PC-3 (cell line): ENCODE data around the gene ACTR10. TPM values are rescaled to one million over a fixed set of nuclear protein-coding genes. Genes with fewer than 3 reads are reported as not detected.

Source experiments
- ATAC-seq: fragments of 200-7000 bp; cut with Tn5 transposase; 2 replicates; pipeline ENCODE4 v1.9.1; 2020; ENCODE audit warnings: mild to moderate bottlenecking, moderate library complexity
- BruUV-seq: library from RNA; stranded (reverse); fragments of 400-500 nt; replicated peaks from 2 replicates; lab custom pipeline; 2021; lab: Mats Ljungman, UMichigan
- CTCF ChIA-PET: fragments of 300-600 bp; sonication (Branson Sonifier 250); formaldehyde crosslinking; loops from one replicate; lab custom pipeline; 2022; ENCODE audit warnings: antibody characterized with exemption; lab: Charles Lee
- POLR2A ChIA-PET: fragments of 300-600 bp; sonication (Branson Sonifier 250); formaldehyde crosslinking; loops from one replicate; lab custom pipeline; 2022; ENCODE audit warnings: antibody characterized with exemption; ENCODE audit not compliant: unreplicated experiment; lab: Charles Lee
- DNase-seq: peaks from one replicate; pipeline ENCODE4 v3.0.0-alpha.2; 2015
- H2AFZ ChIP-seq: fragments of 300-600 bp; sonication (generic); 2 replicates; pipeline ENCODE4 v1.6.0; 2016; ENCODE audit warnings: antibody characterized with exemption, low read length
- H3F3A ChIP-seq: fragments of 300-600 bp; sonication (generic); one replicate; pipeline ENCODE4 v1.6.0; 2017; ENCODE audit warnings: antibody characterized with exemption, low read length, control low read depth, mild to moderate bottlenecking; ENCODE audit not compliant: unreplicated experiment
- H3K27ac ChIP-seq: fragments of 300-600 bp; sonication (generic); 2 replicates; pipeline ENCODE4 v1.5.1; 2016; ENCODE audit warnings: mild to moderate bottlenecking, low read length
- H3K27me3 ChIP-seq: fragments of 300-600 bp; sonication (generic); 2 replicates; pipeline ENCODE4 v1.6.1; 2016; ENCODE audit warnings: low read length, mixed read lengths
- H3K36me3 ChIP-seq: fragments of 300-600 bp; sonication (generic); 2 replicates; pipeline ENCODE4 v1.6.1; 2016; ENCODE audit warnings: low read depth, mixed run types, low read length, mixed read lengths
- H3K4me1 ChIP-seq: fragments of 300-600 bp; sonication (generic); 2 replicates; pipeline ENCODE4 v1.5.1; 2016; ENCODE audit warnings: low read length; ENCODE audit not compliant: insufficient read depth
- H3K4me2 ChIP-seq: fragments of 300-600 bp; sonication (generic); 2 replicates; pipeline ENCODE4 v1.6.0; 2016; ENCODE audit warnings: low read length
- H3K4me3 ChIP-seq: fragments of 300-600 bp; sonication (generic); 2 replicates; pipeline ENCODE4 v1.5.1; 2016; ENCODE audit warnings: mild to moderate bottlenecking, low read length, mixed read lengths
- H3K79me2 ChIP-seq: fragments of 300-600 bp; sonication (generic); 2 replicates; pipeline ENCODE4 v1.6.1; 2017; ENCODE audit warnings: low read length, mixed read lengths
- H3K9ac ChIP-seq: fragments of 300-600 bp; sonication (generic); 2 replicates; pipeline ENCODE4 v1.6.0; 2016; ENCODE audit warnings: mild to moderate bottlenecking, low read length
- H3K9me2 ChIP-seq: fragments of 300-600 bp; sonication (generic); replicated peaks from 2 replicates; pipeline ENCODE4 v1.6.1; 2016; ENCODE audit warnings: mixed run types, low read length, mixed read lengths
- H3K9me3 ChIP-seq: fragments of 300-600 bp; sonication (generic); 2 replicates; pipeline ENCODE4 v1.6.1; 2016; ENCODE audit warnings: low read length, mixed read lengths
- H4K20me1 ChIP-seq: fragments of 300-600 bp; sonication (generic); 2 replicates; pipeline ENCODE4 v1.6.1; 2016; ENCODE audit warnings: low read length, mixed read lengths
- EZH2 ChIP-seq: fragments of 300-600 bp; sonication (generic); IDR thresholded peaks from one replicate; pipeline ENCODE4 v1.6.1; 2017; ENCODE audit warnings: antibody characterized with exemption, mild to moderate bottlenecking, low read length; ENCODE audit not compliant: unreplicated experiment
- EZH2phosphoT487 ChIP-seq: fragments of 300-600 bp; sonication (generic); IDR thresholded peaks from 2 replicates; pipeline ENCODE4 v1.6.1; 2018; ENCODE audit warnings: mild to moderate bottlenecking, antibody characterized with exemption, low read length, borderline replicate concordance
- intact Hi-C: fragments of 100-400 bp; cut with micrococcal nuclease; formaldehyde crosslinking; loops from 2 replicates; pipeline ENCODE4 v1.9.0; 2023
- total RNA-seq: library from RNA; depleted of rRNA; stranded (reverse); fragments of >200 nt; gene quantifications from 2 replicates; pipeline ENCODE4 v1.2.3, GENCODE V29; 2014
- TF ChIP-seq, protein P1 (sequence below): fragments of 300-600 bp; sonication (generic); conservative IDR thresholded peaks from 2 replicates; pipeline ENCODE4 v1.5.1; 2017; ENCODE audit warnings: antibody characterized with exemption, low read depth, mild to moderate bottlenecking, low read length

ACTR10 gene
- total RNA-seq, 1 experiment from 2014 or later: 126 TPM

DNA sequence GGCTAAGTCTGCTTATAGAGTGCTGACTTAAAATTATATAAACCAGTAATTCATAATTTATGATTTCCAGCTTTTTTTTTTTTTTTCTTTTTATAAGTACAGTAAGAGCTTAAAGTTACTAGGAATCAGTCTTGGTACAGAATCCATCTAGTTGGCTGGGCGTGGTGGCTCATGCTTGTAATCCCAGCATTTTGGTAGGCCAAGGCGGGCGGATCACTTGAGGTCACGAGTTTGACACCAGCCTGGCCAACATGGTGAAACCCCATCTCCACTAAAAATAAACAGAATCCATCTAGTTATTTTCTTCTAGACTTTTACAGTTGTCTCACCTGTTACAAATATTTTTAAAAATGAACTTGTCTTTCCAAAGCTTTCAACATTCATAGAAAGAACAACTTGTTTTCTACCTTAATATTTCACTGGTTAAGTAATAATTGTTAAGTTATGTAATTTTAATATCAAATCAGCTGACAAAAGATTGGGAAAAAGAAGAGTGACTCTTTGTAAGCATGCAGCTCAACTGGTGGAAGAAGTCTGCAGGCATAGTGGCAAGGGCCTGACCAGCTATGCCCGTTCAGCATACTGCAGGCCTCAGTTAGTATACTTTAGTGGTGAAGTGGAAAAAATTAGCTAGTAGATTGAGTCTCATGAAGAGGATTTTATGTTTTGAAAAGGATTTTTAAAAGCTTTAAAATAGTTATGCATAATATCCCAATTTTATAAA lies 27.3 kb downstream of the ACTR10 start:
- POLR2A ChIA-PET: interaction anchor here (0.5 kb wide), 1 partner anchor 1005 kb away, joined by 3 read pairs; no protein-coding TSS in a partner anchor

GRCh38 chr14:58238252-58239243 lies 38.6 kb downstream of the ACTR10 start:
- intact Hi-C loops: no loop called here
- H3K27me3 ChIP-seq: no peaks in the 10 kb centered on the region
- no peak overlapping the region for H3K9ac ChIP-seq
- H3K79me2 ChIP-seq: no peaks in the 10 kb centered on the region
- H3K4me1 ChIP-seq: peaks cover 12% of the 10 kb centered on the region
- no peaks in the 10 kb centered on the region for H3K9me3 ChIP-seq
- no peak overlapping the region for H3K27ac ChIP-seq
- ChIA-PET CTCF (no interaction called here), POLR2A (no interaction called here)
- DNase-seq: no peak
- no peaks in the 10 kb centered on the region for H4K20me1 ChIP-seq
- peak overlapping the region; percentile 79 for H3K4me2 ChIP-seq
- no peaks in the 10 kb centered on the region for H3F3A ChIP-seq
- H3K9me2 ChIP-seq: no peaks in the 10 kb centered on the region
- H3K36me3 ChIP-seq: peaks cover 2% of the 10 kb centered on the region; the same call in 1 of the 2 replicates
- TF ChIP-seq EZH2phosphoT487: no peak
- no peak for TF ChIP-seq EZH2
- TF ChIP-seq, protein P1, sequence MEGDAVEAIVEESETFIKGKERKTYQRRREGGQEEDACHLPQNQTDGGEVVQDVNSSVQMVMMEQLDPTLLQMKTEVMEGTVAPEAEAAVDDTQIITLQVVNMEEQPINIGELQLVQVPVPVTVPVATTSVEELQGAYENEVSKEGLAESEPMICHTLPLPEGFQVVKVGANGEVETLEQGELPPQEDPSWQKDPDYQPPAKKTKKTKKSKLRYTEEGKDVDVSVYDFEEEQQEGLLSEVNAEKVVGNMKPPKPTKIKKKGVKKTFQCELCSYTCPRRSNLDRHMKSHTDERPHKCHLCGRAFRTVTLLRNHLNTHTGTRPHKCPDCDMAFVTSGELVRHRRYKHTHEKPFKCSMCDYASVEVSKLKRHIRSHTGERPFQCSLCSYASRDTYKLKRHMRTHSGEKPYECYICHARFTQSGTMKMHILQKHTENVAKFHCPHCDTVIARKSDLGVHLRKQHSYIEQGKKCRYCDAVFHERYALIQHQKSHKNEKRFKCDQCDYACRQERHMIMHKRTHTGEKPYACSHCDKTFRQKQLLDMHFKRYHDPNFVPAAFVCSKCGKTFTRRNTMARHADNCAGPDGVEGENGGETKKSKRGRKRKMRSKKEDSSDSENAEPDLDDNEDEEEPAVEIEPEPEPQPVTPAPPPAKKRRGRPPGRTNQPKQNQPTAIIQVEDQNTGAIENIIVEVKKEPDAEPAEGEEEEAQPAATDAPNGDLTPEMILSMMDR: no peak
- BruUV-seq: no TSS peak
- no peak for ATAC-seq
- H3K4me3 ChIP-seq: no peak overlapping the region
- no peak overlapping the region for H2AFZ ChIP-seq

More for the DNA sequence above, 27.3 kb downstream of the ACTR10 start:
- ATAC-seq: no peak
- Histone ChIP-seq H2AFZ (no peak overlapping the region), H3K27ac (no peak overlapping the region), H3K4me1 (no peaks in the 10 kb centered on the region), H3F3A (no peaks in the 10 kb centered on the region), H3K4me2 (no peak overlapping the region), H3K79me2 (no peaks in the 10 kb centered on the region), H3K9me3 (no peaks in the 10 kb centered on the region), H3K9me2 (no peaks in the 10 kb centered on the region), H3K27me3 (no peaks in the 10 kb centered on the region), H3K9ac (no peak overlapping the region), H3K36me3 (peaks cover 17% of the 10 kb centered on the region; the same call in 1 of the 2 replicates), H4K20me1 (no peaks in the 10 kb centered on the region), H3K4me3 (no peak overlapping the region)
- CTCF ChIA-PET: no interaction called here
- TF ChIP-seq, protein P1: no peak
- TF ChIP-seq EZH2phosphoT487 (no peak), EZH2 (no peak)
- no peak for DNase-seq
- intact Hi-C loops: no loop called here
- BruUV-seq: no TSS peak
